ENCODE measurements around the gene CLDN22.

Gene CLDN22

DNA sequence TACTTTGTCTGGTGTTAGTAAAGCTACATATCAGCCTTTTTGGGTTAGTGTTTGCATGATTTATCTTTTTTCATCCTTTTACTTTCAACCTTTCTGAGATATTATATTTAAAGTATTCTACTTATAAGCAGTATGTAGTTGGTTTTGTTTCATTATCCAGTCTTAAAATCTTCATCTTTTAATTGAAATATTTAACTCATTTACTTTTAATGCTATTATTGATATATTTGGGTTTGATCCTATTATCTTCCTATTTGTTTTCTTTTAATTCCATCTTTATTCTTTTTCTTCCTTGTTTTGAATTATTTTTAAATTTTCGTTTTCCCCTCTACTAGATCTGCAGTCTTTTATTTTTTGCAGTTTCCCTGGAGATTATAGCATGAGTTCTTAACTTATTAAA lies 44.0 kb downstream of the CLDN22 start:
- Histone ChIP-seq H3K4me1 (no peaks in the 10 kb centered on the region), H3K27ac (no peak overlapping the region), H3K9me3 (peaks cover 3 to 28% (median 13%) of the 10 kb centered on the region in 3 donors), H3K4me3 (no peak overlapping the region), H3K27me3 (no peaks in the 10 kb centered on the region), H3K36me3 (peaks cover 54 to 58% (median 56%) of the 10 kb centered on the region in 3 donors)
- intact Hi-C loops (cut with DNase I; ENCODE audit: low total_unique reads), result no loop called here
- no peak for TF ChIP-seq CTCF (IDR thresholded peaks at IDR 0.05)
- no peak for DNase-seq

DNA sequence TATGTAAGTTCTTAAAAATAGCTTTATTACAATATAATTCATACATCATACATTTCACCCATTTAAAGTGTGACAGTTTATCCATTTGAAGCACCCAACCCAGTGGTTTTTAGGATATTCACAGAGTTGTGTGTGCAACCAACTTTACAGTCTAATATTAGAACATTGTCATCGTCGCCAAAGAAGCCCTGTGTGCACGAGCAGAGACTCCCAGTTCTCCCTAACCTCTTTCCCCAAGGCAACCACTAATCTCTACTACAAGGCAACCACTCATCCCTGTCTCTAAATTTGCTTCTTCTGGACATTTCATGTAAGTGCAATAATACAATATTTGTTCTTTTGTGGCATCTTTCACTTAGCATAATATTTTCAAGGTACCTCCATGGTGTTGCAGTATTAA lies 47.7 kb downstream of the CLDN22 start:
- DNase-seq, result no peak
- H3K4me1 ChIP-seq, result no peaks in the 10 kb centered on the region
- H3K4me3 ChIP-seq, result no peak overlapping the region
- H3K36me3 ChIP-seq, result peaks cover 78 to 82% (median 81%) of the 10 kb centered on the region in 3 donors
- H3K27me3 ChIP-seq, result no peaks in the 10 kb centered on the region
- intact Hi-C loops (cut with DNase I; ENCODE audit: low total_unique reads), result no loop called here
- H3K9me3 ChIP-seq, result peaks cover 3 to 28% (median 13%) of the 10 kb centered on the region in 3 donors
- TF ChIP-seq CTCF (IDR thresholded peaks at IDR 0.05), result no peak
- H3K27ac ChIP-seq, result no peak overlapping the region

DNA sequence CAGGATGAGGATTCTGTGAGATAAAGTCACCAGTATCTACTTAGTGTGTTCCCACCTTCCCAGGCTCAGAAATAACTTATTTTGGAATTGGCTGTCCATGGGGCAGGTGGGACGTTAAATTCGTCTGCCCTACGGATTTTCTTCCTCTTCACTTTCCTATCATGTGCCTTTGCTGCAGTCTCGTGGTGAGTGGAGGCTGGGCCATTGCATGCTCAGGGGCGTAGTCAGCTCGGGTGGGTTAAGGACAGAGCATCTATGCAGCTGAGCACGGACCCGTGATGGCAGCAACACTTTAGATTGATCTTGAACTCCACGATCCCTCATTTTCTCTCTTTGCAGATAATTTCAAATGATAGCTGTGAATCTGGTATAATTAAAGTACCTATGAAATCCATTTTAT lies 51.5 kb downstream of the CLDN22 start:
- intact Hi-C loops (cut with DNase I; ENCODE audit: low total_unique reads), result no loop called here
- H3K36me3 ChIP-seq, result peaks cover 62 to 86% (median 79%) of the 10 kb centered on the region in 3 donors
- no peak overlapping the region for H3K27ac ChIP-seq
- H3K9me3 ChIP-seq, result no peaks in the 10 kb centered on the region
- H3K27me3 ChIP-seq, result no peaks in the 10 kb centered on the region
- TF ChIP-seq CTCF (IDR thresholded peaks at IDR 0.05), result no peak
- H3K4me1 ChIP-seq, result no peaks in the 10 kb centered on the region
- DNase-seq, result no peak
- H3K4me3 ChIP-seq, result no peak overlapping the region

Data from tibial artery (tissue), 4 donors.